CD4-positive, alpha-beta T cell treated with Interleukin-6 for 4 hours (primary cell): ENCODE results near the gene CTBP1.

Source experiments
- DNase-seq: peaks from one replicate; pipeline ENCODE4 v3.0.0-alpha.2; 2020; ENCODE audit warnings: mixed read lengths

Gene CTBP1

GRCh38 chr4:1222036-1222789 lies 26.7 kb downstream of the CTBP1 start:
- DNase-seq = no peak

DNA sequence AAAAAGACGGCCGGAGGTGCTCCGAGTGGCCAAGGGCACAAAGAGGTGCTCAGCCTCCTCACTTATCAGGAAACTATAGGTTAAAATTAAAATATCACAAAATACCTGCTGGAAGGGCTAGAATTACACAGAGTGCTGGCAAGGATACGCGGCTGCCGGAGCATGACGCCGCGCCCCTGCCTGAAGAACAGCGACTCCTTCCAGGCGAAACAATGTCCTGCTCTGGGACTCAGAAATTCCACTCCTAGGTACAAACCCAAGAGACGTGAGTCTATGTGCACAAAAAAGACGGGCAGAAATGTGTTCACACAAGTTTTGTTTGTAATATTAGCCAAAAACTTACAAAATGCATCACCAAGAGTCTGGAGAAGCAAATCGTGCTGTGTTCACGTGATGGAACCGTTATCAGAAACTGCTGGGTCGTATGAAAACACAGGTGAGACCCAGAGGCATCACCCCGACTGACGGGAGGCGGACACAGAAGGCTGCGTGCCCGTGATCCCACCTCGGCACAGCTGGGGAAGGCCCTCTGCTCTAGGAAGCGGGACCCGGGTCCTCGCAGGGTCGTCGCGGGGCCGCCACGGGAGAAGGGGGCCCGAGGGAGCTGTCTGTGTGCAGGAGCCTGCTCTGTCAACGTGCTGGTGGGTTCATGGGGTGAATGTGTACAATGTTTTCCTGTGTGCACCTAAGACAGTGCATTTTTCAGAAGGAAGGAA lies 27.6 kb downstream of the CTBP1 start:
- no peak for DNase-seq

DNA sequence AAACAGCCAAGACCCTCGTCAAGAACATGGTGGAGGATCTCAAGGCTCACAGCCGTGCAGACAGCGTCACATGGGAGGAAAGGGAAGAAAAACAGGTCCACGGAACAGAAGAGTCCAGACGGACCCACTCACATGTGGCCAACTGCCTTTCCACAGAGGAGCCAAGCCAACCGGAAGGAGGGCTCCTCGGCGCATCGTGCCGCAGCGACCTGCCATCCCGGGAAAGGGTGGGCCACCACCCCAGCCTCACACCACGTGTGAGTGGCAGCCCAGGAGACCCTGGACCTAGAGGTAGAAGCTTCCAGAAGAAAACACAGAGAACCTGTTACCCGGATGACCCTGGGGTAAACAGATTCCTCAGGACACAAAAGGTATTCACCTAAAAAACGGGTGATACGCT lies 28.4 kb downstream of the CTBP1 start:
- no peak for DNase-seq

DNA sequence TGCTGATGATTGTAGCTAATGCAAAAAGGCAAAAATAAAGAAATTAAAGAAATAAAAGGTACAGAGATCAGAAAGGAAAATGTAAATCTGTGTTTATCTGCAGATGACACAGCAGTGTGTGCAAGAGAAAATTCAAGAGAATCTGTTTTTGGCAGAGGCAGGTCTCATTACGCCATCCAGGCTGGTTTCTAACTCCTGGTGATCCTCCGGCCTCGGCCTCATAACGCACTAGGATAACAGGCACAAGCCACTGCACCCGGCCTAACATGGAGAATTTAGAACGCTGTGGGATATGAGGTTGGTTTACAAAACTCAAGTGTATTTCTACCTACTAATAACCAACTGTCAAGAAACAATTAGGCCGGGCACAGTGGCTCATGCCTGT lies 29.4 kb downstream of the CTBP1 start:
- DNase-seq = no peak

DNA sequence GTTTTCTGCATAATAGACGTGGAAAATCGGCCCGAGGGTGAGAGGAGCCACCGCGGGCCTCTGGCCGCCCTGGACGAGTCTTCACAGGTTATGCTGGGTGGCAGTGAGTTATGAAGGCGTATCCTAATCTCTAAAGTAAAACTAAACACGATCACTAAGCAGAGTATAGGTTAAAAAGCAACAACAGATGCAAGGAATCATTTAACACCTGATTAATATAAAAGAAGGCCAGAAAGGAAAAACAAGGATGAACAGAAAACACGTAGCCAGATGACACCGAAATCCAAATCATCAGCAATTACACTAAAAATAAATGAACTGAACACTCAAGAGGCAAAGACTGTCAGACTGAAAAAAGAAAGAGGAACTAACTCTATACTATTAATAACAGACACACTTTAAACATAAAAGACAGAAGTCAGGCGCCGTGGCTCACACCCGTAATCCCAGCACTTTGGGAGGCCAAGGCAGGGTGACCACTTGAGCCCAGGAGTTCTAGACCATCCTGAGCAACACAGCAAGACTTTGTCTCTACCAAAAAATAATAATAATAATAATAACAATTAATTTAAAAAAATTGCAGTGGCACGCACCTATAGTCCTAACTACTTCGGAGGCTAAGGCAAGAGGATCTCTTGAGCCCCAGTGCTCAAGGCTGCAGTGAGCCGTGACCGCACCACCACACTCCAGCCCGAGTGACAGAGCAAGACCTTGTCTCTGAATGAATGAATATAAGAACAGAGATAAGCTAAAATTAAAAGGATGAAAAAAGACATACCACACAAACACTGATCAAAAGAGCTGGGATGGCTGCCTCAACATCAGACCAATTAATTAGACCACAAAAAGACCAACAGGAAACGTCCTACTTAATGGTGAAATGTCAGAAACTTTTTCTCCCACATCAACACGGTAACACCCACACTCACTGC lies 30.0 kb downstream of the CTBP1 start:
- DNase-seq = no peak

- no peak for DNase-seq
These were observed 31.6 kb downstream of the CTBP1 start for GRCh38 chr4:1217366-1217765.

GRCh38 chr4:1216869-1217294 lies 32.0 kb downstream of the CTBP1 start:
- DNase-seq = peak; percentile 79

DNA sequence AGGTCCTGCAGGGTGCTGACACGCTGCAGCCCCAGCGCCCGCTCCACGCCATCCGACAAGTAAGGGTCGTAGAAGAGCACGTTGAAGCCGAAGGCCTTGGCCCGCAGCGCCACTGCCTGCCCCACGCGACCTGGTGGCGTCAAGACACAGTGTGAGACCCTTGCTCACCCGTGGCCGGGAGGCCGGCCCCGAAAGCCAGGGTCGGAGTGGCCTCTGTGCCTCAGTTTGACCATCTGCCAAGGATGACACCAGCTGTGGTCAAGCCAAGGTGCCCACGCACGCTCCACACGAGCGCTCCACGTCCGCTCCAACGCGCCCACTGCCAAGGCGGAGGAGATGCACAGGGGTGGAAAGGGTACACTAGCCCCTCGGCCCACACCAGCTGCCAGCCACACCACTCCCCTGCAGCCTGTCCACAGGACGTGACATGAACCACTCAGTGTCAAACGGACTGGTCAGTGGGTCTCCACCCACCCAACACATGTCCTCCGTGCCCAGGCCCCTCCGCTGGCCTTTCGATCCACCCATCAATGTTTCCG lies 32.8 kb downstream of the CTBP1 start:
- no peak for DNase-seq

- no peak for DNase-seq
These were observed 33.5 kb downstream of the CTBP1 start for GRCh38 chr4:1215141-1216075.

DNA sequence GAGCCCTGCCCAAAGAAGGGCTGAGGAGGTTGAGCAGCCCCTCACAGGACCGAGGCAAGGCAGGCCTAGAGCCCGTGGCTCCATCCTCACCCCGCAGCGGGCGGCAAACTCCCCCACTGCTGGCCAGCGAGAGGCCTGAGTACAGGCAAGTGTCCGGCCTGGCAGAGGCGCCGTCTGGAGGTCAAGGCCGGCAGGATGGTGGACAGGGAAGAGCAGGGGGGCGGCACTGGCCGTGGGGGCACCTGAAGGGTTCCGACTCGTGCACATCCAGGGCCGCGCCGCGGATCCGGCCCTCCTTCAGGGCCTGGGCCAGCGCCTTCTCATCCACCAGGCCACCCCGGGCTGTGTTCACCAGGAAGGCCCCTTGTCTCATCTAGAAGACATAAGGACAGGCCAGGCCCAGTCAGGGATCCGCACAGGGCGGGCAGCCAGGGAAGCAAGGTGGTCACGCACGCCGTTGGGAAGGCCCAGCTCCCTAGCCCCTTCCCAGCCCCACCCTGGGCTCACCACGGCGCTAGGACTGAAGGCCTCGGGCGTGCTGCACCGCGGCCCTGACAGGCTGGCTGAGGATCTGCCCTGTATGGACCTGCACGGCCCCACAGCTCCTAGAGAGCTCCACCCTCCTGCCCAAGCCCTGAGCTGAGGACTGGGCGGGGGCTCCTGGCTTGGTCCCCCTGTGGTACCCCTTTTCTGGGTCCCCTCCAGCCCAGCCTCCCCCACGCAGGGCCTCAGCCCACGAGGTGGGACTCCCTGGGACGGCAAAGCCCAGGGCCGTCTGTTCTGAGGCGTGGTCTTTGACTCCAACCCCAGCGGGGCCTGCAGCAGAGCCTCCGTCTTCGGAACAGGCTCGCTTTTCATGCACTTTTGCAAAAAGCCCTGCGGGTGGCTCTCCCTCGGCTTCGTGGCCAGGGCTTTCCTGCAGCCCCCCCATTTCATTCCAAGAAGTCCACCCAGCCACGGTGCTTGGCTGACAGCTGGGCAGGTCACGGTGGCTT lies 34.5 kb downstream of the CTBP1 start:
- no peak for DNase-seq

GRCh38 chr4:1213336-1213995 lies 35.5 kb downstream of the CTBP1 start:
- DNase-seq = no peak

DNA sequence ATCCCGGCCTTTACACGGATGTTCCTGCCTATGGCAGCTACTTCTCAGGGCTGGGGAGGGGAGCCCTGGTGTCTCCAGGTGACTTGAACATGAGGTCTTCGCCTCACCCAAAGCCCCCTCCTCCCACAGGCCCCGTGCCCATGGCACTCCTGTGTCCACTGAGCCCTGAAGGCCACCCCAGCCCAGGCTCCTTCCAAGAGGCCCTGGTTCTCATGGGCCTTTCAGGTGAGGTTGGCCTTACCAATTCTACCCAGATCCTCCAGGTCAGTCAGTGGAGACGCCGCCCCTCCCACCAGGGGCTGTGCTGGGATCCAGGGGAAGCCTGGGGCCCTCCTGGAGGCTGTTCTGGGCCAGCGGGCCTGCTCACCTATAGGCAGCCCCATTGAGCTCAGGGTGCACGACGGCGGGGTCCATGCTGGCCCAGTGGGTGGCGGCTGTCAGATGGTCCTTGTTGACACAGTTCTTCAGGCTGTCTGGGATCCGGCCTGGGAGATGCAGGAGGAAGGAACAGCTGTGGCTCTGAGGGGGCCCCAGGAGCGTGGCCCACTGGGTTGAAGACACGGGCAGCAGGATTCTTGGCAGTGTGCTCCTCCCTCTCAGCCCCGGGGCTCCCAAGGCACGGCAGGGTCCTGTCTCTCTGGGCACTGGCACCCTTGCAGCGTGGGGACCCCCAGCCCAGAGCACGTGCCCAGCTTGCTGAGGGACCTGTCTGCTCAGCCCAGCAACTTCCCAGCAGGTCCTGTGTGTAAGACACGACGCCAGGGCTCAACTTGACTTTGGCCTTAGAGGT lies 36.2 kb downstream of the CTBP1 start:
- no peak for DNase-seq

- no peak for DNase-seq
These were observed 36.9 kb downstream of the CTBP1 start for GRCh38 chr4:1211891-1212545.

DNA sequence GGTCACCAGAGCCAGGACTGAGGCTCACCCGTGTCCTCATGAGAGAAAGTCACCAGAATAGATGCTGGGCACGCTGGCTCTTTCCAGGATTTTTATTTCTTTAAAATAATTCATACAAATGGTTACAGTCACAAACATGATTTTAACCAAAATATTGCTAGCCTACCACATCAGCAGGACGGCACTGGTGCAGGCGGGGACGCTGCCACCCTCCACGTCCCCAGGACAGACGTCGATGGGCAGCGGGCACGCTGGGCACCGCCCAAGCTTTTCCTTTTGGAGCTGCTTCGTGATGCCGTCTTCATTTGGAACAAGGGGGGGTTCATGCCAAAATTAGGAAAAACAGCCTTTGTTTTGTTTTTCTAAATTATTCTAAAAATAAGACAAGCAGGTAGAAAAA lies 37.6 kb downstream of the CTBP1 start:
- DNase-seq = no peak

DNA sequence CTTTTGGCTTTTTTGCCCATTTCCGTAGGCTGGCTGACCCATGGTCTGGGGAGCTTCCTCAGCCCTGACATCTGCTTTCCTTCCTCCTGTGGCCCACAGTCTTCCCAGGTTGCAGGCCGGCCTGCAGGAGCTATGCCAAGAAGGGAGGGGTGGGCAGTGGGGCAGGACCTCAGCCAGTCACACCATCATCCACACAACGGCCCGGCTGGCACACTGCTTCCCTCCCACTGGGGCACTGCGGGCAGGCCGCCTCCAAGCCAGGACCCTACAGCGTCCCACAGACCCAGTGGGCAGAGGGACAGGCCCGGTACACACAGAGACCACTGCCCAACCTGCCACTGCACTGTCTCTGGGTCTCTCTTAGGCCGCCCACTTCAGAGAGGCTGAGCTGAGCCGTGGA lies 38.0 kb downstream of the CTBP1 start:
- no peak for DNase-seq

GRCh38 chr4:1210241-1210841 lies 38.6 kb downstream of the CTBP1 start:
- no peak for DNase-seq

- no peak for DNase-seq
These were observed 39.1 kb downstream of the CTBP1 start for GRCh38 chr4:1209821-1210220.
